Measurements from ENCODE around the gene ADAM22.

ADAM22 gene

GRCh38 chr7:88217675-88218428 is 283.8 kb downstream of the ADAM22 start:
- DNase-seq (ENCODE audit: low read depth): no peak

GRCh38 chr7:88218429-88218745 is 284.3 kb downstream of the ADAM22 start:
- no peak for DNase-seq (ENCODE audit: low read depth)
- peak overlapping the region; percentile 90 for H3K4me3 ChIP-seq (ENCODE audit: low read length)
- no peak for TF ChIP-seq CTCF (conservative IDR thresholded peaks at IDR 0.05; ENCODE audit: low read length)

More at GRCh38 chr7:88217675-88218428, 283.8 kb downstream of the ADAM22 start:
- no peak for TF ChIP-seq CTCF (conservative IDR thresholded peaks at IDR 0.05; ENCODE audit: low read length)
- H3K4me3 ChIP-seq (ENCODE audit: low read length): peak overlapping the region; percentile 8

- H3K4me3 ChIP-seq (ENCODE audit: low read length): peak overlapping the region; percentile 90
- no peak for TF ChIP-seq CTCF (conservative IDR thresholded peaks at IDR 0.05; ENCODE audit: low read length)
- DNase-seq (ENCODE audit: low read depth): peak; percentile 45
Observed at GRCh38 chr7:88218836-88219605, 285.0 kb downstream of the ADAM22 start.

- peak within 1 kb of the TSS; percentile 90 for H3K4me3 ChIP-seq (ENCODE audit: low read length)
- TF ChIP-seq CTCF (conservative IDR thresholded peaks at IDR 0.05; ENCODE audit: low read length): peak; percentile 26
- peak; percentile 83 for DNase-seq (ENCODE audit: low read depth)
Observed at GRCh38 chr7:88219781-88220747, 286.0 kb downstream of the ADAM22 start, which contains the start of gene SRI. SRI (minus strand) TSS chr7:88220038; CDS start chr7:88220026, 12 bp downstream.

- DNase-seq (ENCODE audit: low read depth): no peak
- no peak for TF ChIP-seq CTCF (conservative IDR thresholded peaks at IDR 0.05; ENCODE audit: low read length)
- no peak overlapping the region for H3K4me3 ChIP-seq (ENCODE audit: low read length)
Observed at GRCh38 chr7:88223265-88223664, 289.2 kb downstream of the ADAM22 start.

GRCh38 chr7:88224601-88225275 is 290.7 kb downstream of the ADAM22 start:
- DNase-seq (ENCODE audit: low read depth): peak; percentile 62
- H3K4me3 ChIP-seq (ENCODE audit: low read length): no peak overlapping the region
- no peak for TF ChIP-seq CTCF (conservative IDR thresholded peaks at IDR 0.05; ENCODE audit: low read length)

Data from AG10803 (cell line).